ENCODE results near the gene ARPC1A.
A peak's percentile ranks its signal among the peaks of the same experiment; 100 is the strongest.
"Not testable (repeated sequence)": the region's sequence is repeated elsewhere in the genome, so short reads cannot be mapped to it uniquely, and the experiment has no call there.

ARPC1A gene

DNA sequence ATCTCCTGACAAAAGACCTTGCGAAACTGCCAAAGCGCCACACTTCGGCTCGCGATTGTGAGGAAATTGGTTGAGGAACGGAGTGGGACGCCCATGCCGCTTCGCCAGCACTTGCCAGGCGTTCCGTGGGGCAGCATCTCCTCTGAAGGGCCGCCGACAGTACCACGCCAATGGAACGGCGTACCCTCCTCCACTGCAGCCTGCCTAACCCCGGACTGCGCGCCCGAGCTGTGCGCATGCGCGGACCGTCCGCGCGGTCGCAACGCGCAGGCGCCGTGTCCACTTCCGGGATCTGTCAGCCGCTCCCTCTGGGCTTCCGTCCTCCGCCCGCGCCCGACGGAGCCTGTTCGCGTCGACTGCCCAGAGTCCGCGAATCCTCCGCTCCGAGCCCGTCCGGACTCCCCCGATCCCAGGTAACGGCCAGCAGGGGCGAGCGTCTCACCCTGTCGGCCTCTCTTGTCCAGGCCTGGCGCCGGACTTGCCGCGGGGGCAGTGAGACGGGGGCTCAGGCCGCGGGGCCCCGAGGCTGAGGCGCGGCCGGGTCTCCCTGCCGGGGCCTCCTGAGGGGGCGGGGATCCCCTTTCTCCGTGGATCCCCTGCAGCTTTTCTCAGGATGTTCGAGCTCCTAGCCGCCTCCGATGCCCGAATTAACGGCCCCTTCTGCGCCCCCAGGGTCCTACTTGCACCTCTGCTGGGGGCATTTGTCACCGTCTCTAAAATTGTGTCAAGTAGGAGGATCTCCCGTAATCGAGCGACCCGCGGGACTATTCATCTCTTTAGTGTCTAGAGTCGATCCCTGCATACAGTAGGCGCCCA is at the start of gene ARPC1A:
TSS of gene ARPC1A (plus strand) at position 307 of the 816 bp plus-strand sequence. CDS start 7,456 bp downstream, outside the sequence.
- DNase-seq (ENCODE audit: low read depth): peak; percentile 68

DNA sequence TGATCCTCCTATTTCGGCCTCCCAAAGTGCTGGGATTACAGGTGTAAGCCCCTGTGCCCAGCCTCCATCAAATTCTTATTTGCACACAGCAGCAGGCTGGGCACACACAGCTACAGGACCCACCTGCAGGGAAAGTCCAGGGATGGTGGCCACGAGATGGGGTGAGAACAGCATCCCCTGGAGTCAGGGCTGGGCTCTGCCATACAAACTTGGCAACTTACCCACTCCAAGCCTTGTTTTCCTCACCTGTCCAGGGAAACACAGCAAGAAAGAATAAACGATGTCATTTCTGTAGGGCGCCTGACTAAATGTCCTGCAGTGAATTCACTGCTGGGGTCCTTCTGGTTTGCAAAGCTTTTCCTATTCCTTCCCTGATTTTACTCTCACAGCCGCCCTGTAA is 47.5 kb upstream of the ARPC1A start:
- no peak for DNase-seq (ENCODE audit: low read depth)

DNA sequence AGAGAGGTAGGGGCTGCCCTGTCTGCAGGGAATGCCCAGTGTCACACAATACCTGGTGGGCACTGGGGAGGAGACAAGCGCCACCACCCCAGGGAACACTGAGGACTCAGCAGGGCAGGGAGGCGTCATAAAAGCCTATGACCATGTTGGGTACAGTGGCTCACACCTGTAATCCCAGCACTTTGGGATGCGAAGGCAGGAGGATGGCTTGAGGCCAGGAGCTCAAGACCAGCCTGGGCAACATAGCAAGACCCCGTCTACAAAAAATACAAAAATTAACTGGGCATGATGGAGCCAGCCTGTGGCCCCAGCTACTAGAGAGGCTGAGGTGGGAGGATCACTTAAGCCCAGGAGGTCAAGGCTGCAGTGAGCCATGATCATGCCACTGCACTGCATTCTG is 41.5 kb upstream of the ARPC1A start:
- not testable (repeated sequence) for DNase-seq (ENCODE audit: low read depth)

DNA sequence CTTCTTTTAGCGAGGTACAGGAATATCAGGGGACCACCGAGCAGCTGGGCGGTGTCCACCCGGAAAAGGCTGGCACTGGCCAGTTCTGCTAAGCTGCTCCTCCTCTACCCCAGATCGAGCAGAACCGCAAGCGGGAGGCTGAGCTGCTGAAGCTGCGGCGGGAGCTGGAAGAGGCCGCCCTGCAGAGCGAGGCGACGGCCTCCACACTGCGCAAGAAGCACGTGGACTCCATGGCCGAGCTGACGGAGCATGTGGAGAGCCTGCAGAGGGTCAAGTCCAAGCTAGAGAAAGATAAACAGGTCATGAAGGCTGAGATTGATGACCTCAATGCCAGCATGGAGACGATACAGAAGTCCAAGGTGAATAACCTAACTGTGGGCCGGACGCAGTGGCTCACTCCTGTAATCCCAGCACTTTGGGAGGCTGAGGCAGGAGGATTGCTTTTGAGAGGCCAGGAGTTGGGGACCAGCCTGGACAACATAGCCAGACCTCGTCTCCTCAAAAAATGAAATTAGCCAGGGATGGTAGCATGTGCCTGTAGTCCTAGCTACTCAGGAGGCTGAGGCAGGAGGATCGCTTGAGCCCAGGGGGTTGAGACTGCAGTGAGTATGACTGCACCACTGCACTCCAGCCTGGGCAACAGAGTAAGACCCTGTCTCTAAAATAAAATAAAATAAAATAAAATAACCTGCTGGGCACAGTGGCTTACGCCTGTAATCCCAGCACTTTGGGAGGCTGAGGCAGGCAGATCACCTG is 37.7 kb upstream of the ARPC1A start:
- DNase-seq (ENCODE audit: low read depth): no peak

DNA sequence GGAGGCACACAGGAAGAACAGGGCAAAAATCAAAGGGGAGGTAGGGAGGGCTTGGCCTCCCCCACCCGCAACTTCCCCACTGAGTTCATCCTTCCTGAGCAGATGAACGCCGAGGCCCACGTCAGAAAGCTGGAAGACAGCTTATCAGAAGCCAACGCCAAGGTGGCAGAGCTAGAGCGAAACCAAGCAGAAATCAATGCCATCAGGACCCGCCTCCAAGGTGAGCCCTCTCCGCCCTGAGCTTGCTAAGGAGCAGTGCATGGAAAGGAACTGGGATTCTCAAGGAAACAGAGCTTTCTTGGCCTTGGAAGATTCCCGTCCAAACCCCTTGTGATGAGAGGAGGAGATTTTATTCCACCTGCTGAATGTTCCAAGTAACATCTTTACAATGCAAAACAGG is 36.5 kb upstream of the ARPC1A start:
- no peak for DNase-seq (ENCODE audit: low read depth)

DNA sequence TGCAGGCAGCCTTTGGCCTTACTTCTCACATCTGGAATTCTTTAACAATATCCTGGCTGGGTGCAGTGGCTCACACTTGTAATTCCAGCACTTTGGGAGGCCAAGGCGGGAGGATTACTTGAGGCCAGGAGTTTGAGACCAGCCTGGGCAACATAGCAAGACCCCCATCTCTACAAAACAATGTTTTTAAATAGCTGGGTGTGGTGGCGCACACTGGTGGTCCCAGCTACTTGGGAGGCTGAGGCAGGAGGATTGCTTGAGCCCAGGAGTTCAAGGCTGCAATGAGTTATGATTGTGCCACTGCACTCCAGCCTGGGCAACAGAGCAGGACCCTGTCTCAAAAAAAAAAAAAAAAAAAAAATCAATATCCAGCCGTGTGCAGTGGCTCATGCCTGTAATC is 35.5 kb upstream of the ARPC1A start:
- not testable (repeated sequence) for DNase-seq (ENCODE audit: low read depth)

DNA sequence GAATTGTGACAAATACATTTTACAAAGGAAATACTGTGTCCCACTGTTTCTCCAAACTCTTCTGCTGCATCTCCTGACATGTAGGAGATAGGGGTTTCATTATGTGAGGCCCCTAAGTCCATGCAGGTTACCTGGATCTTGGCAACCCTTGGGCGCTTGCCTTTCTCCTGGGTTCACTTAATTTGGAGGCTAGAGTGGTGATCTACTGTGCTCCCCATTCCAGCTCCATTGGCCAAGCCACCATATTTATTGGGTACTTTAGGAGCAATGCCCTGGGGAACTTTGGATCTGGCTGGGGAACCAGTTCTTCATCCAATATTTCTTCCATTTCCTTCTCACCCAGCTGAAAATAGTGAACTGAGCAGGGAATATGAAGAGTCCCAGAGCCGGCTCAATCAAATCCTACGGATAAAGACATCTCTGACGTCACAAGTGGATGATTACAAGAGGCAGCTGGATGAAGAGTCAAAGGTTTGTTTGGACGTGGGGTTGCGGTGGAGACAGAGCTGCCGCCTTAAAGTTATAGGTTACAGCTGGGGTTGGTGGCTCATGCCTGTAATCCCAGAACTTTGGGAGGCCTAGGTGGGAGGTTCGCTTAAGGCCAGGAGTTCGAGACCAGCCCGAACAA is 34.6 kb upstream of the ARPC1A start:
- no peak for DNase-seq (ENCODE audit: low read depth)

DNA sequence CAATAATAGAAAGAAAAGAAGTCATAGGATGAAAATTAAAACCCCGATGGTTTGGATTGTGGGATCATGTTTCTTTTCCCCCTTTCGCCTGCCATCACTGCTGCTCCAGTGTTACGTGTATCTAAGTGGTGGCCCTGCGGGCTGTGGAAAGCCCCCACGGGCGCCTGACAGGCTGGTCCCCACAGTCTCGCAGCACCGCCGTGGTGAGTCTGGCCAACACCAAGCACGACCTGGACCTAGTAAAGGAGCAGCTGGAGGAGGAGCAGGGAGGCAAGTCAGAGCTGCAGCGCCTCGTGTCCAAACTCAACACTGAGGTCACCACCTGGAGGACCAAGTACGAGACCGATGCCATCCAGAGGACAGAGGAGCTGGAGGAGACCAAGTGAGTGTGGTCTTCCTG is 33.6 kb upstream of the ARPC1A start:
- no peak for DNase-seq (ENCODE audit: low read depth)

DNA sequence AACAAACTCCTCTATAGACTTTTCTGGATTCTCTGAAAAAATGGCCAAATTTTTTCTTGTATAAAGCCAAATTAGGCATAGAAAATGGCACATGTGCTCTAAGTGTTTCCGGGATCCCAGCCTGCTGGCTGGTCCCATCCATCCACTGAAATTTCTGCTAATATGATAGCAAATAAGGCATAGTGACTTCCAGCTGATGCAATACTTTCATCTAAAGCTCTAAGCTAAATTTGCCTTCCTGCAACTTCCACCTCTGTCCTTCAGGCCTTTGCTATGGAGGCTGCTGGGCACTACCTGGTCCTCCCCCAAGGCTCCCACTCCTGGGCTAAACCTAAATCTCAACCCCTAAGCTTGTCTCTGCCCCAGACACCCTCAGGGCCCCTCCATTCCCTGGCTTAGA is 32.5 kb upstream of the ARPC1A start:
- no peak for DNase-seq (ENCODE audit: low read depth)

DNA sequence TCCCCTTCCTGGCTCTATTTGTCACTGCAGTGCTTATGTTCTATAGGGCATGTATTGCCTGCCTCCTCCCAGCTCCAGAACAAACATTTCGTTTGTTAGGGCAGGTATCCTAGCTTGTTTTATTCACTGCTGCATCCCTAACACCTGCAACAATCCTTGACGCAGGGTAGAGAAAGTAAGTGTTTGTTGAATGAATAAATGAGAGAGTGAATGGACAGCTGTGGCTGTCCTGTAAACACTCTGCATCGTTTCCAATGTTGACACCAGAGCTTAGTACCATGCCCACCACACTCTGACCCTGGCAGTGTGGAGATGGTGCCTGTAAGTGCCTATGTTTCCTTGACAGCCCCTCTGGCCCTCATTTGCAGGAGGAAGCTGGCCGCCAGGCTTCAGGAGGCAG is 32.0 kb upstream of the ARPC1A start:
- DNase-seq (ENCODE audit: low read depth): no peak

DNA sequence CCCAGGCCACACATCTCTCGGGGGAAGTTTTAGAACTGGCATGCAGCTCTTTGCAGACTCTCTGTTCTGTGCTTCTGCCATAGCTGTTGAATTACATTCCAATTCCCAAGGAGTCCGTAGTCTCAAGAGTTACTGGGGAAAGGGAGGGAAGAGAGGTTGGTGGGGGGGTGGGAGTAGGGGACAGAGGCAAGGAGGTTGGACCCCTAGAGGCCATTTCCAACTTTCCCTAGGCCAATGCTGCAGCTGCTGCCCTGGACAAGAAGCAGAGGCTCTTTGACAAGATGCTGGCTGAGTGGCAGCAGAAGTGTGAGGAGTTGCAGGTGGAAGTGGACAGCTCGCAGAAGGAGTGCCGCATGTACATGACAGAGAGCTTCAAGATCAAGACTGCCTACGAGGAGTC is 29.2 kb upstream of the ARPC1A start:
- no peak for DNase-seq (ENCODE audit: low read depth)

DNA sequence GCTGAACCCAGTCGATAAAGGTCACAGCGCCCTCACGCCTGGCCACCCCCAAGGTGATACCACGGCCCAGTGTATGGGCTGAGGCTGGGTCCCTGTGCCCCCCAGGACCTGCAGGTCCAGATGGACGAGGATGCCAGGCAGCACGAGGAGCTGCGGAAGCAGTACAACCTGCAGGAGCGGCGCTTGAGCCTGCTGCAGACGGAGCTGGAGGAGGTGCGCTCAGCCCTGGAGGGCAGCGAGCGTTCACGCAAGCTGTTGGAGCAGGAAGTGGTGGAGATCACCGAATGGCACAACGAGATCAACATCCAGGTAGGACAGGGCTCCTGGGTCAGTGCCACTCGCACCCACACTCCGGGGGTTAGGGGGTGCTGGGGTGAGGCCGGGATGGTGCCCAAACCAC is 24.2 kb upstream of the ARPC1A start:
- no peak for DNase-seq (ENCODE audit: low read depth)

DNA sequence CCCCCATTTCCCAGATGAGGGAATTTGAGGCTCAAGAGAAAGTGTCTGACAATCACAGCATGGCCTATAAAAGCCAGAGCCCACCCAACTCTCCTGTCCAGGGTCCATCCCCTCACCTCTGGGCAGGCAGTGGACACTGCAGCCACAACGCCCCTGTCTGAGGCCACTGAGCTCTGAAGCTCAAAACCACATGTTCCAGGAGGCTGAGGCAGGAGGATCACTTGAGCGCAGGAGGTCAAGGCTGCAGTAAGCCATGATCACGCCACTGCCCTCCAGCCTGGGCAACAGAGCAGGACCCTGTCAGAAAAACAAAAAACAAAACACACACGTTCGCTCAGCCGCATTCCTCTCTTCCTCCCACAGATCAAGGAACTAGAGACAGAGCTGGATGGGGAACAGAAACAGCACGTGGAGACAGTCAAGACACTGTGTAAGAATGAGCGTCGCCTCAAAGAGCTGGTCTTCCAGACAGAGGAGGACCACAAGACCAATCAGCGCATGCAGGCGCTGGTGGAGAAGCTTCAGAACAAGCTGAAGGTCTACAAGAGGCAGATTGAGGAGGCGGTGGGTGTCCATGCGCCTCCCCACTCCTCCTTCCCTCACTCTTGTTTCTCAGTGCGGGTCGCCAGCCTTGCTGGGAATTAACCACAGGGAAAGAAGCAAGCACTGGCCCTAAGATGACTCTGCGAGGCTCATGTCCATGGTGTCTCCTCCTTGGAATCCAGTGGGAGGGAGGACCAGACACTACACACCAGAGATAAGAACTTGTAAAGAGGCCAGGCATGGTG is 20.0 kb upstream of the ARPC1A start:
- no peak for DNase-seq (ENCODE audit: low read depth)

DNA sequence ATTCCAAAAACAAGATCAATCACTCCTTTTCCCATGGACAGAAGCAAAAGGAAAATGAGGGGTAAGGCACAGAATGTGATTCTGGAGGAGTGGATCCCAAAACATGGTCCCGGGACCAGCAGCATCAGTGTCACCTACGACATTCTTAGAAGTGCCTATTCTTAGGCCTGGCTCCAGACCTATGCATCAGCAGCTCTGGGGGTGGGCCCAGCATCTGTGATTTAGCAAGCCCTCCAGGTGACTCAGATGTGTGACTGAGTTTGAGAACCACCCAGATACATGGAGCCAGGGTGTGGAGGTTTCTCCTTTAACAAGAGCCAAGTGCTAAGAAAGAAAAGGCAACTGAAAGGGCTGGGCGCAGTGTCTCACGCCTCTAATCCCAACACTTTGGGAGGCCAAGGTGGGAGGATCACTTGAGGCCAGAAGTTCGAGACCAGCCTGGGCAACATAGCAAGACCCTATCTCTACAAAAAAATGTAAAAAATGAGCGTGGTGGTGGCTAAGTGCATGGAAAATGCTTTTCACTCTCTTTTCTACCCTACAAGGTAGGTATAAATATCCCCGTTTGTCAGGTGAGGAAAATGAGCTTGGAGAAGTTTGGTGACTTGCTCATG is 17.1 kb upstream of the ARPC1A start:
- no peak for DNase-seq (ENCODE audit: low read depth)

DNA sequence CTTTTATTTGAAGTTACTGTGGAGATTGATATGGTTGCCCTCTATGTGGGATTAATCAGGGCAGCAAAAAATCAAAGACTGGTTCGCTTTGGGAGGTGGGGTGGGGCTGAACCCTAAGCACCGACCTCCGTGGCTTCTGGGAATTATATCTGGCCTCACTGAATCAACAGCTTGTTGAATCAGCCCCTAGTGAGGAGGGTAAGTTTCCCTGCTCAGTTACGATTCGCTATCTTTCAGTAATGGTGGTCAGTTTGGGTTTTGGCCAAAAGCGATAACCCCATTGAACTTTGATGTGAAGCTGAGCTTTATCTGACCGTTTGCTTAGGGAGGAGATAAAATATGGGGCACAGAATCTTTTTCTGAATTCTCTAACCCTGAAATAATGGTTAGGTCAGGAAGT is 16.6 kb upstream of the ARPC1A start:
- DNase-seq (ENCODE audit: low read depth): no peak

DNA sequence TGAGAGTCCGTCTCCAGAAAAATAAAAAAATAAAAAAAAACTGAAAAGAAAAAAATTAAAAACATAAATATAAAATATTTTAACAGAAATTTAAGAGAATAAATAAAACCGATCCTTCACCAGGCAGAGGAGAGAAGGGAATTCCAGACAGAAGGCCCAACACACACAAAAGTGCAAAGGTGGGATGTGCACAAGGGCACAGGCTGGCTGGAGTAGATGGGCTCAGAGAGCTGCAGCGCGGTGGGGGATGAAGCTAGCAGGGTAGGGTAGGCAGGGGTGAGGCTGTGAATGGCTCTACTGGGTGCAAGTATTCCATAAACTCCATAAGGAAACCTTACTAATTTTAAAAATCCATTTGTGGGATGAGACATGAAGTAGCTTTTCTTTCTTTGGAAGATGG is 15.7 kb upstream of the ARPC1A start:
- DNase-seq (ENCODE audit: low read depth): no peak

DNA sequence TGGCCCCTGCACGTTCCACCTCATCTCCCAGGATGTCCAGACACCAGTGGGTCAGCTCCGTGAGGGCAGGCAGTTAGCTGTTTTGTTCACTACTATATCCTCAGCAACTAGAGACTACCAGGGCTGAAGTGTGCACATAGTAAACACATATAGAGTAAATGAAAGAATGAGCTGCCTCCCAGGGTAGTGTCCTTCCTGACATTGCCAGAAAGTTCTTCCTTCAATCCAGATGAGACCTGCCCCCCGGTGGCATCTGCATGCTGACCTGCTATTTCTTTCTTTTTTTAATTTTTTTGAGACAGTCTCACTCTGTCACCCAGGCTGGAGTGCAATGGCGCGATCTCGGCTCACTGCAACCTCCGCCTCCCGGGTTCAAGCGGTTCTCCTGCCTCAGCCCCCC is 14.0 kb upstream of the ARPC1A start:
- DNase-seq (ENCODE audit: low read depth): no peak

DNA sequence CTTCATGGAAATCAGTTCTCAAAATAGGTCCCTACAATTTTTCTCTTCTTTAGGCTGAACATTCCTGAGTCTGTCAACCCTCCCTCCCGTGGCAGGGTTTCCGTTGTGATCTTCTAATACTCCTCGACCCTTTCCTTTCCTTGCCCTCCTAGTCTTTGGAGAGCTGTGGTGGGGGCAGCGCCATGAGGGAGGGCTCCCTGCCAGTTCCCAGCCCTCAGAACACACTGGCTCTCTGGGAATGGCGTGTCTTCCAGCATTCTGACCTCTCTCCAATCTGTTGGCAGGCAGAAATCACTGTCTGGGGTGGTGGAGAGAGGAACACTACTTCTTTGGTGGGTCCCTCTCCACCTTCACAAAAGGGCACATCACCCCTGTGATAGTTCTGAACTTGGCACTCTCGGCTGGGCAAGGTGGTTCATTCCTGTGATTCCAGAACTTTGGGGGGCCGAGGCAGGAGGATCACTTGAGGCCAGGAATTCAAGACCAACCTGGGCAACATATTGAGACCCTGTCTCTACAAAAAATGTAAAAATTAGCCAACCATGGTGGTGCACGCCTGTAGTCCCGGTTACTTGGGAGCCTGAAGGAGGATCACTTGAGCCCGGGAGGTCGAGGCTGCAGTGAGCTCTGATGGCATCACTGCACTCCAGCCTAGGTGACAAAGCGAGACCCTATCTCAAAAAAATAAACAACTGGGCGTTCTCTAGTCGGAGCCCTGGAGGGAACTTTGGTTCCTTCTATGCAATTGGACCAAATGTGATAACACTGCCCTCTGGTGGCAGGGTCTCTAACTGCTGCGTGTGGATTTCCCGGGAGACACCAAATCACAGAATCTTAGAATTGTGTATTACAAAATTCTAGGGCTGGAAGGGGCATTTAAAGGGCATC is 13.1 kb upstream of the ARPC1A start:
- no peak for DNase-seq (ENCODE audit: low read depth)

DNA sequence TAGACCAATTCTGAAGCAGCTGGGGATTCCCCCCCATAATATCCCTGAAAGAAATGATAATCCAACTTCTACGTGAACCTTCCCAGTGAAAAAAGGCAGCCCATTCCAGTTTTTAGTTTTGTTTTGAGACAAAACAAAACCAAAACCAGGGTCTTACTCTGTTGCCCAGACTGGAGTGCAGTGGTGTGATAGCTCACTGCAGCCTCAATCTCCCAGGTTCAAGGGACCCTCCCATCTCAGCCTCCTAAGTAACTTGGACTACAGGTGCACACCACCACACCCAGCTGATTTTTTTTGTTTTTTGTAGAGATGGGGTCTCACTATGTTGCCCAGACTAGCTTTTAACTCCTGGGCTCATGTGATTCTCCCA is 12.5 kb upstream of the ARPC1A start:
- no peak for DNase-seq (ENCODE audit: low read depth)

DNA sequence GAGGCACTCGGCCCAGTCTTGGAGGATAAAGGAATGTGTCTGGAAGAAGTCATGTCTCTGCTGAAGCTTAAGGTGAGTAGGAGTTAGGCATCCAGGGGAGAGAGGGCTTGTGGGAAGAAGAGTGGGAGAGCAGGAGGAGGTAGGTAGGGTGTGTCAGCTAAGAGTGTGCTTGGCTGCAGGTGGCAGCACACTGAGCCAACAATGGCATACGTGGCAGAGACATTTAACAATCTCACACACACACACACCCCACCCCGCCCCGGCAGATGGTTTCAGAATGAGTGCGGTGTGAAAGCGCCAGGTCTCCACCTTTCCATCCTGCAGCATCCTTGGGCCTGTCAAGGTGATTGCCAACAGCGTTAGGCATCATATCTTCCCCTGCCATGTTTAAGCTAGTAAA is 11.2 kb upstream of the ARPC1A start:
- no peak for DNase-seq (ENCODE audit: low read depth)

DNA sequence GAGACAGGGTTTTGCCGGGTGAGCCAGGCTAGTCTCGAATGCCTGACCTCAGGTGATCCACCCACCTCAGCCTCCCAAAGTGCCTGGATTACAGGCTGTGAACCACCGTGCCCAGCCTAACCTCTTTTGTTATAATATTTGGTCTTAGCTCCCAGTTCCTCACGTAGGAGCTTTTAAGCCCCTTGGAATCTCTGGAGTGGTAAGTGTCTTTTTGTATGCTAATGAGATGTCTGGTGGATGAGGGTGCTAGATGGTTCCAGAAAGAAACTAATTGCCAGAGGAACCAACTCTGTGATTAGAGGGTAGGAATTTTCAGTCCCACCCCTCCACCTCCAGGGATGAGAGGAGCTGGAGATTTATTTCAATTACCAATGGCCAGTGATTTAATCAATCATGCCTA is 5.3 kb upstream of the ARPC1A start:
- no peak for DNase-seq (ENCODE audit: low read depth)

All from GM04503 (cell line).